ENCODE data around the gene RPUSD1.

DNA sequence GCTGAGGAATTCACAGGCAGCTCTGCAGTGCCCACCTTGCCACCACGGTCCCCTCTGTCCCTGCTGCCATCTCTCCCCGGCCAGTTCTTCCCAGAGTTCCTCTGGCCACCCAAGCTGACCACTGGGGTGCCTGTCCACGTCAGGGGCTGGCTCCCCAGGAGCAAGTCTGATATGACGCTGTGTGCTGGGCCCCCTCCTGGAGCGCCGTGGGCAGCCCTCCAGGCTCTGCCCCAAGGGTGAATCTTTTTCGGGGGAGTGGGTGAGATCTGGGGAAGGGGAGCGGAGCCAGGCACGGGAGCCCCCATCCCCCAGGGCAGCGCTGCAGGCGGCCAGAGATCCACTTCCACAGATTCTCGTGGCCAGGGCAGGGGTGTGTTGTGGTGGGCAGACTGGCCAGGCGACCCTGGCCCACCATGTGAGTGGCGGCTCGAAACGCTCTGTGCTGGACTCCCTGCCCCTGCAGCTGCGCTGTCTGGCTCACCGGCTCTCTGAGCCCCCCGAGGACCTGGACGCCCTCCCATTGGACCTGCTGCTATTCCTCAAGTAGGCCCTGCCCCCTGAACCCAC lies 23.9 kb downstream of the RPUSD1 start:
- TF ChIP-seq POLR2A (IDR thresholded peaks at IDR 0.05) (no peak), EP300 (IDR thresholded peaks at IDR 0.05; ENCODE audit: low read depth) (no peak)
- TF ChIP-seq, protein P1, sequence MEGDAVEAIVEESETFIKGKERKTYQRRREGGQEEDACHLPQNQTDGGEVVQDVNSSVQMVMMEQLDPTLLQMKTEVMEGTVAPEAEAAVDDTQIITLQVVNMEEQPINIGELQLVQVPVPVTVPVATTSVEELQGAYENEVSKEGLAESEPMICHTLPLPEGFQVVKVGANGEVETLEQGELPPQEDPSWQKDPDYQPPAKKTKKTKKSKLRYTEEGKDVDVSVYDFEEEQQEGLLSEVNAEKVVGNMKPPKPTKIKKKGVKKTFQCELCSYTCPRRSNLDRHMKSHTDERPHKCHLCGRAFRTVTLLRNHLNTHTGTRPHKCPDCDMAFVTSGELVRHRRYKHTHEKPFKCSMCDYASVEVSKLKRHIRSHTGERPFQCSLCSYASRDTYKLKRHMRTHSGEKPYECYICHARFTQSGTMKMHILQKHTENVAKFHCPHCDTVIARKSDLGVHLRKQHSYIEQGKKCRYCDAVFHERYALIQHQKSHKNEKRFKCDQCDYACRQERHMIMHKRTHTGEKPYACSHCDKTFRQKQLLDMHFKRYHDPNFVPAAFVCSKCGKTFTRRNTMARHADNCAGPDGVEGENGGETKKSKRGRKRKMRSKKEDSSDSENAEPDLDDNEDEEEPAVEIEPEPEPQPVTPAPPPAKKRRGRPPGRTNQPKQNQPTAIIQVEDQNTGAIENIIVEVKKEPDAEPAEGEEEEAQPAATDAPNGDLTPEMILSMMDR (IDR thresholded peaks at IDR 0.05) = no peak

Data from transverse colon (tissue), 3 donors.